ENCODE measurements around the gene ACOX3.

DNA sequence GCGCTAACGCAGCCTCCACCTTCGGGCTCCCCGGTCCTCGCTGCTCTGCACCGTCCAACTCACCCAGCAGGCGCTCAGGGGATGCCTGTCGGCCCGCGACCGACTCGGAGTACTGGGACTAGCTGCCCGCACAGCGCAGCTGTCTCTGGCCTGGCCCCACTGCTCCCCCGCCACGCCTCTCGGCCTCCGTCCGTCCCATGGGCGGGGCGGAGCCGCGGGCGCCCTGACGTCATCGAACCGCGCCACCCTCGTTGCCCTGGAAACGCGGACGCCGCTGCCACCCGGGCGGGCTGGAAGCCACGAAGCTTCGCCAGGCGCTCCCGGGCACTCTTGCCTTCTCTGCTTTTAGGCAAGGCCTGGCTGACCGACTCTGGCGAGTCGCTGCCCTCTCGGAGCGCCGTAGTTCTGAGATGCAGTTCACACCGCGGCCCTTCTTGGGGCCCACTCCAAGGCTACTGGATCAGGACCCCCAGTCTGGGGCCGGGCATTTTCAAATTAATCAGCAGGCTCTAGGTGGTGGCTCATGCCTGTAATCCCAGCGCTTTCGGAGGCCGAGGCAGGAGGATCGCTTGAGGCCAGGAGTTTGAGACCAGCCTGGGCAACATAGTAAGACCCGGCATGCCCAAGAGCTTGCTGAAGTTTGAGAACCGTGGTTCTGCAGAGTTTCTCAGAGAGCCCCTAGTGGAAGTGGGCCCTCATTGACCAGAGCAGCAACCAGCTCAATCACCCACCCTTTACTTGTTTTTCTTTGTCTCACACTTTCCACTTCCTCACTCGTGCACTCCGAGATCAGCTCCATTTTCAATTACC lies 12.0 kb downstream of the ACOX3 start:
- TF ChIP-seq, protein P1, sequence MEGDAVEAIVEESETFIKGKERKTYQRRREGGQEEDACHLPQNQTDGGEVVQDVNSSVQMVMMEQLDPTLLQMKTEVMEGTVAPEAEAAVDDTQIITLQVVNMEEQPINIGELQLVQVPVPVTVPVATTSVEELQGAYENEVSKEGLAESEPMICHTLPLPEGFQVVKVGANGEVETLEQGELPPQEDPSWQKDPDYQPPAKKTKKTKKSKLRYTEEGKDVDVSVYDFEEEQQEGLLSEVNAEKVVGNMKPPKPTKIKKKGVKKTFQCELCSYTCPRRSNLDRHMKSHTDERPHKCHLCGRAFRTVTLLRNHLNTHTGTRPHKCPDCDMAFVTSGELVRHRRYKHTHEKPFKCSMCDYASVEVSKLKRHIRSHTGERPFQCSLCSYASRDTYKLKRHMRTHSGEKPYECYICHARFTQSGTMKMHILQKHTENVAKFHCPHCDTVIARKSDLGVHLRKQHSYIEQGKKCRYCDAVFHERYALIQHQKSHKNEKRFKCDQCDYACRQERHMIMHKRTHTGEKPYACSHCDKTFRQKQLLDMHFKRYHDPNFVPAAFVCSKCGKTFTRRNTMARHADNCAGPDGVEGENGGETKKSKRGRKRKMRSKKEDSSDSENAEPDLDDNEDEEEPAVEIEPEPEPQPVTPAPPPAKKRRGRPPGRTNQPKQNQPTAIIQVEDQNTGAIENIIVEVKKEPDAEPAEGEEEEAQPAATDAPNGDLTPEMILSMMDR (IDR thresholded peaks at IDR 0.05), result peak in 3 of 6 experiments; percentile 6 to 31 (median 12)
- TF ChIP-seq POLR2AphosphoS5 (IDR thresholded peaks at IDR 0.05) (peak; percentile 91 to 96), POLR2A (IDR thresholded peaks at IDR 0.05) (peak in 3 of 4 donors; percentile 30 to 82 (median 45))
